Measurements from ENCODE around the gene FMC1. TPM values are rescaled to one million over a fixed set of nuclear protein-coding genes. Genes with fewer than 3 reads are reported as not detected.
A peak's percentile ranks its signal among the peaks of the same experiment; 100 is the strongest.
"Not testable (repeated sequence)": the region's sequence is repeated elsewhere in the genome, so short reads cannot be mapped to it uniquely, and the experiment has no call there.

FMC1 gene
- total and polyA plus RNA-seq, 5 donors from 2014 or later = 3.4 to 56.8 (median 56.4) TPM

GRCh38 chr7:139330333-139331030, 10.7 kb upstream of the FMC1 start:
- Histone ChIP-seq H3K27ac (ENCODE audit: insufficient read depth, low read length, poor library complexity, severe bottlenecking) (no peak overlapping the region), H3K27me3 (ENCODE audit: control insufficient read depth, insufficient read depth, low read length) (no peaks in the 10 kb centered on the region), H3K4me1 (ENCODE audit: control insufficient read depth, insufficient read depth, low read length, poor library complexity, severe bottlenecking) (no peaks in the 10 kb centered on the region), H3K4me3 (ENCODE audit: low read depth, low read length) (no peak overlapping the region), H3K36me3 (ENCODE audit: control insufficient read depth, insufficient read depth, low read length) (no peaks in the 10 kb centered on the region), H3K9me3 (ENCODE audit: control insufficient read depth in 2 of 2, low read length in 2 of 2) (no peaks in the 10 kb centered on the region)
- Mint-ChIP-seq H3K9me3 (peaks cover 0 to 3% (median 0%) of the 10 kb centered on the region in 7 donors), H3K36me3 (no peaks in the 10 kb centered on the region), H3K4me1 (peaks cover 7 to 19% (median 14%) of the 10 kb centered on the region in 4 donors), H3K4me3 (peak overlapping the region in 1 of 4 donors; percentile 56), H3K27me3 (no peaks in the 10 kb centered on the region), H3K27ac (peak overlapping the region in 2 of 3 donors; percentile 38 to 54)
- DNase-seq (peak in 2 of 3 donors; percentile 10 to 39), ATAC-seq (ENCODE audit: low read depth in 2 of 2) (peak; percentile 60 to 74)

- Histone ChIP-seq H3K4me1 (ENCODE audit: control insufficient read depth, insufficient read depth, low read length, poor library complexity, severe bottlenecking) (no peaks in the 10 kb centered on the region), H3K27ac (ENCODE audit: insufficient read depth, low read length, poor library complexity, severe bottlenecking) (no peak overlapping the region), H3K36me3 (ENCODE audit: control insufficient read depth, insufficient read depth, low read length) (no peaks in the 10 kb centered on the region), H3K27me3 (ENCODE audit: control insufficient read depth, insufficient read depth, low read length) (no peaks in the 10 kb centered on the region), H3K4me3 (ENCODE audit: low read depth, low read length) (no peak overlapping the region), H3K9me3 (ENCODE audit: control insufficient read depth in 2 of 2, low read length in 2 of 2) (no peaks in the 10 kb centered on the region)
- Mint-ChIP-seq H3K36me3 (no peaks in the 10 kb centered on the region), H3K4me3 (no peak overlapping the region), H3K4me1 (peaks cover 7 to 19% (median 14%) of the 10 kb centered on the region in 4 donors), H3K9me3 (peaks cover 0 to 3% (median 0%) of the 10 kb centered on the region in 7 donors), H3K27ac (no peak overlapping the region), H3K27me3 (no peaks in the 10 kb centered on the region)
- ATAC-seq (ENCODE audit: low read depth in 2 of 2) (no peak), DNase-seq (no peak)
Observed at GRCh38 chr7:139332697-139333359, 8.3 kb upstream of the FMC1 start.

GRCh38 chr7:139333443-139333842, 7.7 kb upstream of the FMC1 start:
- H3K27me3 Mint-ChIP-seq = not testable (repeated sequence)

GRCh38 chr7:139334399-139335150, 6.6 kb upstream of the FMC1 start:
- no peak for ATAC-seq (ENCODE audit: low read depth in 2 of 2)
- Histone ChIP-seq H3K27me3 (ENCODE audit: control insufficient read depth, insufficient read depth, low read length) (no peaks in the 10 kb centered on the region), H3K9me3 (ENCODE audit: control insufficient read depth in 2 of 2, low read length in 2 of 2) (no peaks in the 10 kb centered on the region), H3K36me3 (ENCODE audit: control insufficient read depth, insufficient read depth, low read length) (no peaks in the 10 kb centered on the region), H3K4me3 (ENCODE audit: low read depth, low read length) (no peak overlapping the region), H3K4me1 (ENCODE audit: control insufficient read depth, insufficient read depth, low read length, poor library complexity, severe bottlenecking) (no peaks in the 10 kb centered on the region), H3K27ac (ENCODE audit: insufficient read depth, low read length, poor library complexity, severe bottlenecking) (no peak overlapping the region)
- H3K36me3 Mint-ChIP-seq = no peaks in the 10 kb centered on the region
- peak overlapping the region in 1 of 4 donors; percentile 70 for H3K4me3 Mint-ChIP-seq
- no peak overlapping the region for H3K27ac Mint-ChIP-seq
- peaks cover 0 to 5% (median 3%) of the 10 kb centered on the region in 7 donors for H3K9me3 Mint-ChIP-seq
- no peak for DNase-seq
- H3K4me1 Mint-ChIP-seq = peaks cover 7 to 25% (median 18%) of the 10 kb centered on the region in 4 donors
- H3K27me3 Mint-ChIP-seq = peaks cover 5% of the 10 kb centered on the region

More at GRCh38 chr7:139333443-139333842, 7.7 kb upstream of the FMC1 start:
- H3K9me3 ChIP-seq (ENCODE audit: control insufficient read depth in 2 of 2, low read length in 2 of 2); H3K9me3 Mint-ChIP-seq; DNase-seq; H3K4me3 Mint-ChIP-seq; H3K36me3 Mint-ChIP-seq; ATAC-seq (ENCODE audit: low read depth in 2 of 2); H3K4me1 ChIP-seq (ENCODE audit: control insufficient read depth, insufficient read depth, low read length, poor library complexity, severe bottlenecking); H3K27ac Mint-ChIP-seq; H3K27ac ChIP-seq (ENCODE audit: insufficient read depth, low read length, poor library complexity, severe bottlenecking); H3K27me3 ChIP-seq (ENCODE audit: control insufficient read depth, insufficient read depth, low read length); H3K4me3 ChIP-seq (ENCODE audit: low read depth, low read length); H3K36me3 ChIP-seq (ENCODE audit: control insufficient read depth, insufficient read depth, low read length): not testable (repeated sequence)
- H3K4me1 Mint-ChIP-seq = peaks cover 7 to 19% (median 14%) of the 10 kb centered on the region in 4 donors

GRCh38 chr7:139339025-139339424, 2.1 kb upstream of the FMC1 start:
- H3K27ac ChIP-seq (ENCODE audit: insufficient read depth, low read length, poor library complexity, severe bottlenecking) = no peak overlapping the region
- peaks cover 17% of the 10 kb centered on the region for H3K27me3 Mint-ChIP-seq
- no peaks in the 10 kb centered on the region for H3K9me3 ChIP-seq (ENCODE audit: control insufficient read depth in 2 of 2, low read length in 2 of 2)
- H3K27me3 ChIP-seq (ENCODE audit: control insufficient read depth, insufficient read depth, low read length) = no peaks in the 10 kb centered on the region
- no peaks in the 10 kb centered on the region for H3K36me3 ChIP-seq (ENCODE audit: control insufficient read depth, insufficient read depth, low read length)
- peaks cover 10% of the 10 kb centered on the region for H3K36me3 Mint-ChIP-seq
- peaks cover 11% of the 10 kb centered on the region for H3K4me1 ChIP-seq (ENCODE audit: control insufficient read depth, insufficient read depth, low read length, poor library complexity, severe bottlenecking)
- H3K4me1 Mint-ChIP-seq = peaks cover 18 to 38% (median 28%) of the 10 kb centered on the region in 4 donors
- H3K27ac Mint-ChIP-seq = peak overlapping the region; percentile 33 to 100 (median 100)
- H3K9me3 Mint-ChIP-seq = peaks cover 0 to 10% (median 2%) of the 10 kb centered on the region in 7 donors
- DNase-seq (peak in 1 of 3 donors; percentile 8), ATAC-seq (ENCODE audit: low read depth in 2 of 2) (no peak)
- H3K4me3 ChIP-seq (ENCODE audit: low read depth, low read length) = no peak overlapping the region
- H3K4me3 Mint-ChIP-seq = peak overlapping the region; percentile 91 to 97 (median 96)

- ATAC-seq (ENCODE audit: low read depth in 2 of 2) (no peak), DNase-seq (no peak)
- no peaks in the 10 kb centered on the region for H3K36me3 ChIP-seq (ENCODE audit: control insufficient read depth, insufficient read depth, low read length)
- H3K4me3 ChIP-seq (ENCODE audit: low read depth, low read length) = peak overlapping the region; percentile 41
- Mint-ChIP-seq H3K9me3 (peaks cover 0 to 10% (median 2%) of the 10 kb centered on the region in 7 donors), H3K4me3 (peak overlapping the region; percentile 91 to 97 (median 96)), H3K4me1 (peaks cover 22 to 41% (median 30%) of the 10 kb centered on the region in 4 donors), H3K27me3 (peaks cover 17% of the 10 kb centered on the region), H3K36me3 (peaks cover 13% of the 10 kb centered on the region), H3K27ac (peak overlapping the region; percentile 100)
- H3K4me1 ChIP-seq (ENCODE audit: control insufficient read depth, insufficient read depth, low read length, poor library complexity, severe bottlenecking) = peaks cover 11% of the 10 kb centered on the region
- H3K27me3 ChIP-seq (ENCODE audit: control insufficient read depth, insufficient read depth, low read length) = no peaks in the 10 kb centered on the region
- no peaks in the 10 kb centered on the region for H3K9me3 ChIP-seq (ENCODE audit: control insufficient read depth in 2 of 2, low read length in 2 of 2)
- peak overlapping the region; percentile 99 for H3K27ac ChIP-seq (ENCODE audit: insufficient read depth, low read length, poor library complexity, severe bottlenecking)
Observed at GRCh38 chr7:139339698-139340036, 1.5 kb upstream of the FMC1 start.

- Mint-ChIP-seq H3K27ac (peak overlapping the region; percentile 100), H3K4me3 (peak overlapping the region; percentile 91 to 97 (median 96)), H3K36me3 (peaks cover 13% of the 10 kb centered on the region), H3K4me1 (peaks cover 26 to 43% (median 33%) of the 10 kb centered on the region in 4 donors), H3K27me3 (peaks cover 17% of the 10 kb centered on the region), H3K9me3 (peaks cover 0 to 10% (median 2%) of the 10 kb centered on the region in 7 donors)
- H3K27me3 ChIP-seq (ENCODE audit: control insufficient read depth, insufficient read depth, low read length) = no peaks in the 10 kb centered on the region
- peak; percentile 98 to 99 (median 98) for DNase-seq
- H3K36me3 ChIP-seq (ENCODE audit: control insufficient read depth, insufficient read depth, low read length) = no peaks in the 10 kb centered on the region
- H3K9me3 ChIP-seq (ENCODE audit: control insufficient read depth in 2 of 2, low read length in 2 of 2) = no peaks in the 10 kb centered on the region
- H3K4me1 ChIP-seq (ENCODE audit: control insufficient read depth, insufficient read depth, low read length, poor library complexity, severe bottlenecking) = peaks cover 11% of the 10 kb centered on the region
- peak overlapping the region; percentile 99 for H3K27ac ChIP-seq (ENCODE audit: insufficient read depth, low read length, poor library complexity, severe bottlenecking)
- peak overlapping the region; percentile 94 for H3K4me3 ChIP-seq (ENCODE audit: low read depth, low read length)
- peak; percentile 88 to 91 for ATAC-seq (ENCODE audit: low read depth in 2 of 2)
Observed at GRCh38 chr7:139340037-139340807, 915 bp upstream of the FMC1 start.

Data from CD4-positive, CD25-positive, alpha-beta regulatory T cell (primary cell).